Peyer's patch (tissue), 4 donors: ENCODE results near the gene MYO1B.

Experiments
- POLR2A ChIP-seq, 2 donors: fragments of 450-650 bp; IDR thresholded peaks; one replicate each; pipeline ENCODE4 v1.5.1; 2017; ENCODE audit warnings: antibody characterized with exemption in 2 of 2, mild to moderate bottlenecking in 2 of 2, moderate library complexity in 2 of 2
- TF ChIP-seq, protein P1 (sequence below), 6 experiments: fragments of 450-650 bp in 4 of 6; fragments of 200-600 bp in 2 of 6; sonication (generic) in 1 of 6; IDR thresholded peaks; one replicate each; pipeline ENCODE4 v1.5.1; 2017 to 2019; ENCODE audit warnings: antibody characterized with exemption in 6 of 6, mild to moderate bottlenecking in 3 of 6, moderate library complexity in 1 of 6

- TF ChIP-seq, protein P1, sequence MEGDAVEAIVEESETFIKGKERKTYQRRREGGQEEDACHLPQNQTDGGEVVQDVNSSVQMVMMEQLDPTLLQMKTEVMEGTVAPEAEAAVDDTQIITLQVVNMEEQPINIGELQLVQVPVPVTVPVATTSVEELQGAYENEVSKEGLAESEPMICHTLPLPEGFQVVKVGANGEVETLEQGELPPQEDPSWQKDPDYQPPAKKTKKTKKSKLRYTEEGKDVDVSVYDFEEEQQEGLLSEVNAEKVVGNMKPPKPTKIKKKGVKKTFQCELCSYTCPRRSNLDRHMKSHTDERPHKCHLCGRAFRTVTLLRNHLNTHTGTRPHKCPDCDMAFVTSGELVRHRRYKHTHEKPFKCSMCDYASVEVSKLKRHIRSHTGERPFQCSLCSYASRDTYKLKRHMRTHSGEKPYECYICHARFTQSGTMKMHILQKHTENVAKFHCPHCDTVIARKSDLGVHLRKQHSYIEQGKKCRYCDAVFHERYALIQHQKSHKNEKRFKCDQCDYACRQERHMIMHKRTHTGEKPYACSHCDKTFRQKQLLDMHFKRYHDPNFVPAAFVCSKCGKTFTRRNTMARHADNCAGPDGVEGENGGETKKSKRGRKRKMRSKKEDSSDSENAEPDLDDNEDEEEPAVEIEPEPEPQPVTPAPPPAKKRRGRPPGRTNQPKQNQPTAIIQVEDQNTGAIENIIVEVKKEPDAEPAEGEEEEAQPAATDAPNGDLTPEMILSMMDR (IDR thresholded peaks at IDR 0.05), result no peak
- no peak for TF ChIP-seq POLR2A (IDR thresholded peaks at IDR 0.05)
Observed at GRCh38 chr2:191314697-191315364, 69.6 kb downstream of the MYO1B start.
